B cell (primary cell): ENCODE results near the gene GALC. TPM values are rescaled to one million over a fixed set of nuclear protein-coding genes. Genes with fewer than 3 reads are reported as not detected.

ENCODE experiments used
- ATAC-seq: fragments of 200-7000 bp; cut with Tn5 transposase; one replicate; pipeline ENCODE4 v1.10.0; 2021; ENCODE audit warnings: low read depth, mild to moderate bottlenecking, moderate number of reproducible peaks, moderate library complexity
- CTCF ChIA-PET: fragments of 350-600 bp; sonication (Branson Sonifier 250); formaldehyde crosslinking; loops from one replicate; lab custom pipeline; 2021; ENCODE audit warnings: antibody characterized with exemption, inconsistent platforms; lab: Charles Lee
- POLR2A ChIA-PET: fragments of 350-600 bp; sonication (Branson Sonifier 250); formaldehyde crosslinking; loops from one replicate; lab custom pipeline; 2021; ENCODE audit warnings: antibody characterized with exemption; lab: Charles Lee
- DNase-seq: peaks from one replicate; pipeline ENCODE4 v3.0.0; 2013
- H2AFZ ChIP-seq: 2 replicates; pipeline ENCODE4 v1.6.1; 2012; ENCODE audit warnings: mild to moderate bottlenecking, low read depth, low read length; ENCODE audit not compliant: insufficient read depth, poor library complexity, severe bottlenecking
- H3K27ac ChIP-seq, 2 donors: 1 replicate in 1 of 2; 2 replicates in 1 of 2; pipeline ENCODE4 v1.5.1; 2012 to 2013; ENCODE audit warnings: low read length in 2 of 2, mild to moderate bottlenecking in 2 of 2, moderate library complexity in 1 of 2
- H3K27me3 ChIP-seq, 4 experiments: fragments of 200-600 bp in 1 of 4; sonication (generic) in 1 of 4; replicated peaks in 1 of 4; 1 replicate in 2 of 4; 2 replicates in 2 of 4; pipeline versions ENCODE4 v1.6.1 to v1.7.0; 2013 to 2016; ENCODE audit warnings: low read length in 3 of 4, mild to moderate bottlenecking in 2 of 4, mixed read lengths in 1 of 4, moderate library complexity in 1 of 4; ENCODE audit not compliant: insufficient read depth in 4 of 4, control insufficient read depth in 3 of 4; ENCODE audit errors: control extremely low read depth in 1 of 4
- H3K36me3 ChIP-seq, 2 experiments: replicated peaks in 1 of 2; 1 replicate in 1 of 2; 2 replicates in 1 of 2; pipeline versions ENCODE4 v1.6.1 to v1.7.1; 2013; ENCODE audit warnings: low read length in 1 of 2; ENCODE audit not compliant: insufficient read depth in 2 of 2, control insufficient read depth in 1 of 2; ENCODE audit errors: control extremely low read depth in 1 of 2, extremely low read depth in 1 of 2
- H3K4me1 ChIP-seq, 2 donors: fragments of 200-600 bp in 1 of 2; sonication (generic) in 1 of 2; 1 replicate in 1 of 2; 2 replicates in 1 of 2; pipeline versions ENCODE4 v1.5.1 to v1.6.1; 2013 to 2017; ENCODE audit warnings: low read length in 2 of 2; ENCODE audit not compliant: control insufficient read depth in 2 of 2, insufficient read depth in 2 of 2
- H3K4me2 ChIP-seq: replicated peaks from 2 replicates; pipeline ENCODE3; 2012; ENCODE audit warnings: mild to moderate bottlenecking, low read depth, low read length; ENCODE audit not compliant: poor library complexity, severe bottlenecking
- H3K4me3 ChIP-seq, 5 experiments: fragments of 200-600 bp in 1 of 5; sonication (generic) in 1 of 5; 1 replicate in 3 of 5; 2 replicates in 2 of 5; pipeline versions ENCODE4 v1.5.1 to v1.7.0; 2011 to 2016; ENCODE audit warnings: low read length in 4 of 5, mild to moderate bottlenecking in 4 of 5, low read depth in 2 of 5, control low read depth in 1 of 5, moderate library complexity in 1 of 5; ENCODE audit not compliant: insufficient read depth in 1 of 5; ENCODE audit errors: control extremely low read depth in 1 of 5, extremely low read depth in 1 of 5
- H3K79me2 ChIP-seq: fragments of 200-600 bp; sonication (generic); one replicate; pipeline ENCODE4 v1.6.0; 2016; ENCODE audit warnings: low read length; ENCODE audit not compliant: control insufficient read depth, insufficient read depth
- H3K9ac ChIP-seq: fragments of 200-600 bp; sonication (generic); 2 replicates; pipeline ENCODE4 v1.6.1; 2017; ENCODE audit warnings: mild to moderate bottlenecking, low read length, moderate library complexity
- H3K9me3 ChIP-seq, 3 donors: one replicate each; pipeline versions ENCODE4 v1.6.1 to v1.7.1; 2013; ENCODE audit warnings: low read length in 2 of 3; ENCODE audit not compliant: control insufficient read depth in 2 of 3, insufficient read depth in 1 of 3; ENCODE audit errors: control extremely low read depth in 1 of 3
- H4K20me1 ChIP-seq: 2 replicates; pipeline ENCODE4 v1.6.0; 2012; ENCODE audit warnings: mild to moderate bottlenecking, low read length; ENCODE audit not compliant: insufficient read depth, control insufficient read depth, poor library complexity, severe bottlenecking
- H3K27ac Mint-ChIP-seq: one replicate; pipeline ENCODE4 v1.8.0; 2021; ENCODE audit warnings: mixed read lengths
- H3K27me3 Mint-ChIP-seq: one replicate; pipeline ENCODE4 v1.8.0; 2021; ENCODE audit warnings: mixed read lengths
- H3K4me1 Mint-ChIP-seq: one replicate; pipeline ENCODE4 v1.8.0; 2021; ENCODE audit warnings: mixed read lengths
- H3K4me3 Mint-ChIP-seq: one replicate; pipeline ENCODE4 v1.8.0; 2021; ENCODE audit warnings: mixed read lengths
- H3K9me3 Mint-ChIP-seq: one replicate; pipeline ENCODE4 v1.8.0; 2022; ENCODE audit warnings: mixed read lengths; ENCODE audit not compliant: insufficient read depth
- EZH2 ChIP-seq: IDR thresholded peaks from 2 replicates; pipeline ENCODE4 v1.6.1; 2012; ENCODE audit warnings: borderline replicate concordance, low read depth, mild to moderate bottlenecking, moderate library complexity, low read length; ENCODE audit not compliant: insufficient read depth, poor library complexity, severe bottlenecking
- WGBS: methylation state at CpG from one replicate; pipeline ENCODE4 v1.1.5; 2013; ENCODE audit warnings: missing lambda C conversion rate; ENCODE audit not compliant: insufficient coverage; 5-methylcytosine and 5-hydroxymethylcytosine counted together
- intact Hi-C: fragments of 100-400 bp; cut with micrococcal nuclease; formaldehyde crosslinking; loops from one replicate; pipeline ENCODE4 v1.10.0; 2022
- polyA plus RNA-seq: library from polyadenylated mRNA; depleted of rRNA; stranded (reverse); fragments of >200 nt; gene quantifications from 2 replicates; pipeline ENCODE4 v1.2.3, GENCODE V29; 2012
- total RNA-seq, 2 donors: library from RNA; stranded (reverse); fragments of 120-200 nt in 1 of 2; gene quantifications; 1 replicate in 1 of 2; 2 replicates in 1 of 2; pipeline versions ENCODE4 v1.2.3 to v1.2.4, GENCODE V29; 2013 to 2022
- TF ChIP-seq, protein P1 (sequence below): fragments of 200-600 bp; IDR thresholded peaks from one replicate; pipeline ENCODE4 v1.8.0; 2022; ENCODE audit warnings: antibody characterized with exemption, mild to moderate bottlenecking

The GALC gene
- total and polyA plus RNA-seq, 2 donors (not counting 1 experiment from before 2014, with no cell fraction given), result 4.9 to 17.8 TPM

DNA sequence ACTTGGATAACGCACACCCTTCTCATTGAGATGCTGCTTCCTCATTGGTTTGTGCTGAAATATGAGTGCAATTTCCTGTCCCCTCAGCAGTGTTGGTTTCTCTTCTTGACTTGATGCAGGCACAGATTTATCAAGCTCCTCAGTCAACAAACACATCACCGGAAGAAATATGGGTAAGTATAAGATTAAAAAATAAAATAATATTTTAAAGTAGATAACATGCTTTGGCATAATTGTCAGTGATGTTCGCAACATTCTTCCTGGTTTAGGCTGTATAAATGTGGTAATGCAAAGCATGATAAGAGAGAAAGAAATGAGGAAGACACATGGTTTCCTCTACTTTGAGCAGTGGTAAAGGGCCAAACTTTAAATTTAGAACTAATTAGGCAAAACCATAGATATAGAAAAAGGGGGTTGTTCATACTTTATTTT, 12.1 kb upstream of the GALC start, which contains the start of gene GPR65:
TSS of gene GPR65 (plus strand) at position 86 of the 432 bp plus-strand sequence. CDS start 5,713 bp downstream, outside the sequence.
- no CpG with 5 or more reads among the region's 3 CpGs for WGBS
- ATAC-seq (peak; percentile 67), DNase-seq (peak; percentile 74)
- Mint-ChIP-seq H3K27ac (peak within 1 kb of the TSS; percentile 95), H3K9me3 (no peaks in the 10 kb centered on the region), H3K27me3 (no peaks in the 10 kb centered on the region), H3K4me1 (peaks cover 67% of the 10 kb centered on the region), H3K4me3 (peak within 1 kb of the TSS; percentile 83)
- Histone ChIP-seq H2AFZ (peak within 1 kb of the TSS; percentile 30), H4K20me1 (no peaks in the 10 kb centered on the region), H3K27ac (peak within 1 kb of the TSS; percentile 78 to 90), H3K4me2 (peak within 1 kb of the TSS; percentile 77), H3K27me3 (no peaks in the 10 kb centered on the region), H3K4me3 (peak within 1 kb of the TSS; percentile 49 to 94 (median 62)), H3K9me3 (no peaks in the 10 kb centered on the region), H3K4me1 (peaks cover 40 to 50% of the 10 kb centered on the region in 2 donors), H3K9ac (peak within 1 kb of the TSS; percentile 70), H3K79me2 (peaks cover 52% of the 10 kb centered on the region), H3K36me3 (no peaks in the 10 kb centered on the region)
- TF ChIP-seq, protein P1, sequence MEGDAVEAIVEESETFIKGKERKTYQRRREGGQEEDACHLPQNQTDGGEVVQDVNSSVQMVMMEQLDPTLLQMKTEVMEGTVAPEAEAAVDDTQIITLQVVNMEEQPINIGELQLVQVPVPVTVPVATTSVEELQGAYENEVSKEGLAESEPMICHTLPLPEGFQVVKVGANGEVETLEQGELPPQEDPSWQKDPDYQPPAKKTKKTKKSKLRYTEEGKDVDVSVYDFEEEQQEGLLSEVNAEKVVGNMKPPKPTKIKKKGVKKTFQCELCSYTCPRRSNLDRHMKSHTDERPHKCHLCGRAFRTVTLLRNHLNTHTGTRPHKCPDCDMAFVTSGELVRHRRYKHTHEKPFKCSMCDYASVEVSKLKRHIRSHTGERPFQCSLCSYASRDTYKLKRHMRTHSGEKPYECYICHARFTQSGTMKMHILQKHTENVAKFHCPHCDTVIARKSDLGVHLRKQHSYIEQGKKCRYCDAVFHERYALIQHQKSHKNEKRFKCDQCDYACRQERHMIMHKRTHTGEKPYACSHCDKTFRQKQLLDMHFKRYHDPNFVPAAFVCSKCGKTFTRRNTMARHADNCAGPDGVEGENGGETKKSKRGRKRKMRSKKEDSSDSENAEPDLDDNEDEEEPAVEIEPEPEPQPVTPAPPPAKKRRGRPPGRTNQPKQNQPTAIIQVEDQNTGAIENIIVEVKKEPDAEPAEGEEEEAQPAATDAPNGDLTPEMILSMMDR, result no peak
- TF ChIP-seq EZH2, result no peak
- ChIA-PET CTCF (interaction anchor here (0.9 to 2.4 kb wide), 4 partner anchors 9 to 12 kb away, joined by 3 to 22 read pairs (median 8); partner anchors contain the start of gene GALC), POLR2A (interaction anchor here (0.7 to 3.4 kb wide), 2 partner anchors 10 to 12 kb away, joined by 3 to 12 read pairs; partner anchors contain the start of gene GALC)
- intact Hi-C loops, result loop anchor here (5.0 to 10.0 kb wide), 3 partner anchors 380 to 1952 kb away; partner anchors contain the start of genes EML5, SPATA7 and TDP1

DNA sequence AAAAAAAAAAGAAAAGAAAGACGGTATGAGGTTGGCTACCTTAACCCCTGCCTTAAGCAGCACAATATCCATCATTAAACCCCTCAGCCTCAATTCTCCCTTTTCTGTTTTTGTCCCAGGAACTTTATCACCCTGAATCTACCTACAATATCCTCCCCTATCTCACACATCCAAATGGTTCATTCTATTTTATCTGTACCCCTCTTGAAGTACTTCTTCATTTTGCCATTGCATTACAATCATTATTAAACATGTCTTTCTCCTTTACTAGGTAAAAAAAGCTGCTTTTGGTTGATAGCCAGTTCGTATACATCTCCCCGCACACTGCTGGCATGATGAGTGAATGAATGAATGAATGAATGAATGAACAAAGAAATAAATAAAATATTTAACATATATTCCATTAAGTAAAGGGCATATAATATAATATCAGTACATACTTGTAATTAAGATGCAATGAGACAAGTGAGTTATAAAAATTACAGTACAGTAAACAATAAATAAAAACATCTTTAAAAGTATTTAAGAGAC, 11.6 kb upstream of the GALC start:
- Mint-ChIP-seq H3K27me3 (no peaks in the 10 kb centered on the region), H3K4me3 (peak overlapping the region; percentile 83), H3K27ac (peak overlapping the region; percentile 81), H3K9me3 (no peaks in the 10 kb centered on the region), H3K4me1 (peaks cover 67% of the 10 kb centered on the region)
- Histone ChIP-seq H3K9ac (peak overlapping the region; percentile 70), H3K9me3 (no peaks in the 10 kb centered on the region), H4K20me1 (no peaks in the 10 kb centered on the region), H2AFZ (peak overlapping the region; percentile 30), H3K79me2 (peaks cover 47% of the 10 kb centered on the region), H3K4me1 (peaks cover 40 to 53% of the 10 kb centered on the region in 2 donors), H3K4me3 (peak overlapping the region; percentile 8 to 94 (median 62)), H3K27ac (peak overlapping the region; percentile 43 to 78), H3K4me2 (peak overlapping the region; percentile 77), H3K36me3 (no peaks in the 10 kb centered on the region), H3K27me3 (no peaks in the 10 kb centered on the region)
- ATAC-seq, result no peak
- intact Hi-C loops, result loop anchor here (5.0 to 10.0 kb wide), 3 partner anchors 380 to 1953 kb away; partner anchors contain the start of genes EML5, SPATA7 and TDP1
- WGBS, result no CpG with 5 or more reads among the region's 3 CpGs
- CTCF ChIA-PET, result interaction anchor here (0.9 to 2.4 kb wide), 5 partner anchors 9 to 12 kb away, joined by 3 to 22 read pairs (median 8); partner anchors contain the start of gene GALC
- DNase-seq, result no peak
- TF ChIP-seq, protein P1, result no peak
- no peak for TF ChIP-seq EZH2
- POLR2A ChIA-PET, result interaction anchor here (0.7 to 3.4 kb wide), 2 partner anchors 10 to 11 kb away, joined by 3 to 12 read pairs; partner anchors contain the start of gene GALC
